Liver (tissue), 9 donors: ENCODE measurements around the gene ACOT7. TPM values are rescaled to one million over a fixed set of nuclear protein-coding genes. Genes with fewer than 3 reads are reported as not detected.
A peak's percentile ranks its signal among the peaks of the same experiment; 100 is the strongest.

Experiments used
- DNase-seq: peaks from one replicate; pipeline ENCODE4 v3.0.0-alpha.2; 2017; ENCODE audit warnings: low spot score
- H3K27ac ChIP-seq, 2 donors: one replicate each; pipeline ENCODE4 v1.7.0; 2013; ENCODE audit warnings: inconsistent platforms in 2 of 2, low read length in 2 of 2, control low read depth in 1 of 2, low read depth in 1 of 2, mild to moderate bottlenecking in 1 of 2
- H3K27me3 ChIP-seq, 4 donors: one replicate each; pipeline versions ENCODE4 v1.6.1 to v1.7.0; 2013; ENCODE audit warnings: low read length in 3 of 4, inconsistent platforms in 1 of 4, mild to moderate bottlenecking in 1 of 4, moderate library complexity in 1 of 4; ENCODE audit not compliant: control insufficient read depth in 4 of 4, insufficient read depth in 4 of 4
- H3K36me3 ChIP-seq, 4 donors: one replicate each; pipeline versions ENCODE4 v1.6.1 to v1.7.0; 2013; ENCODE audit warnings: low read length in 3 of 4, mild to moderate bottlenecking in 3 of 4, low read depth in 1 of 4, moderate library complexity in 1 of 4; ENCODE audit not compliant: control insufficient read depth in 4 of 4, insufficient read depth in 3 of 4
- H3K4me1 ChIP-seq, 4 donors: one replicate each; pipeline versions ENCODE4 v1.6.1 to v1.7.0; 2013; ENCODE audit warnings: low read length in 3 of 4, mild to moderate bottlenecking in 3 of 4, moderate library complexity in 1 of 4; ENCODE audit not compliant: control insufficient read depth in 4 of 4, insufficient read depth in 4 of 4
- H3K4me3 ChIP-seq, 3 donors: one replicate each; pipeline versions ENCODE4 v1.6.1 to v1.7.0; 2013; ENCODE audit warnings: low read length in 3 of 3, control low read depth in 1 of 3, low read depth in 1 of 3, mild to moderate bottlenecking in 1 of 3
- H3K9ac ChIP-seq, 2 donors: one replicate each; pipeline ENCODE4 v1.7.0; 2013; ENCODE audit warnings: low read length in 2 of 2, mild to moderate bottlenecking in 2 of 2, moderate library complexity in 2 of 2, control low read depth in 1 of 2, low read depth in 1 of 2
- H3K9me3 ChIP-seq, 4 donors: one replicate each; pipeline versions ENCODE4 v1.6.1 to v1.7.0; 2013; ENCODE audit warnings: low read length in 3 of 4; ENCODE audit not compliant: control insufficient read depth in 4 of 4
- EGR1 ChIP-seq, 2 donors: IDR thresholded peaks; 2 replicates each; pipeline ENCODE4 v1.6.1; 2016 to 2018; ENCODE audit warnings: antibody characterized with exemption in 2 of 2, low read depth in 2 of 2
- FOXA1 ChIP-seq: IDR thresholded peaks from 2 replicates; pipeline ENCODE4 v1.6.1; 2016; ENCODE audit warnings: antibody characterized with exemption
- FOXA2 ChIP-seq: IDR thresholded peaks from 2 replicates; pipeline ENCODE4 v1.6.1; 2016; ENCODE audit warnings: antibody characterized with exemption
- HNF4G ChIP-seq: IDR thresholded peaks from 2 replicates; pipeline ENCODE4 v1.6.1; 2016; ENCODE audit warnings: antibody characterized with exemption
- JUND ChIP-seq, 2 donors: IDR thresholded peaks; 2 replicates each; pipeline ENCODE4 v1.6.1; 2016; ENCODE audit warnings: antibody characterized with exemption in 2 of 2
- NR2F2 ChIP-seq: IDR thresholded peaks from 2 replicates; pipeline ENCODE4 v1.6.1; 2016; ENCODE audit warnings: antibody characterized with exemption
- RAD21 ChIP-seq, 2 donors: IDR thresholded peaks; 2 replicates each; pipeline ENCODE4 v1.6.1; 2016; ENCODE audit warnings: antibody characterized with exemption in 2 of 2, mild to moderate bottlenecking in 2 of 2
- RXRA ChIP-seq, 2 donors: IDR thresholded peaks; 2 replicates each; pipeline ENCODE4 v1.6.1; 2017 to 2018; ENCODE audit warnings: antibody characterized with exemption in 2 of 2, mild to moderate bottlenecking in 1 of 2
- WGBS: extraction: QIAGEN DNeasy Blood & Tissue Kit; methylation state at CpG from one replicate; pipeline ENCODE4 v1.1.7; 2013; 5-methylcytosine and 5-hydroxymethylcytosine counted together
- polyA plus RNA-seq, 2 donors: library from polyadenylated mRNA; stranded (reverse) in 1 of 2; unstranded in 1 of 2; fragments of 200-250 nt in 1 of 2; fragments of >200 nt in 1 of 2; fragmentation: Nextera tagmentation in 1 of 2; extraction: Ambion mirVana in 1 of 2; gene quantifications; one replicate each; pipeline versions ENCODE4 v1.2.1 to v1.2.3, GENCODE V29; 2013 to 2015
- total RNA-seq, 2 donors: library from RNA; depleted of rRNA; stranded (reverse); fragments of >200 nt; gene quantifications; one replicate each; pipeline ENCODE4 v1.2.3, GENCODE V29; 2014
- TF ChIP-seq, protein P1 (sequence below): IDR thresholded peaks from 2 replicates; pipeline ENCODE4 v1.6.1; 2016; ENCODE audit warnings: antibody characterized with exemption
- TF ChIP-seq, protein P2 (sequence below): fragments of 150-350 bp; IDR thresholded peaks from 2 replicates; pipeline ENCODE4 v1.5.1; 2017; ENCODE audit warnings: improper control_type of control experiment, low read depth, low read length; ENCODE audit not compliant: missing input control
- TF ChIP-seq, protein P3 (sequence below): IDR thresholded peaks from 2 replicates; pipeline ENCODE4 v1.6.1; 2016; ENCODE audit warnings: antibody characterized with exemption
- TF ChIP-seq, protein P4 (sequence below): IDR thresholded peaks from 2 replicates; pipeline ENCODE4 v1.6.1; 2016; ENCODE audit warnings: antibody characterized with exemption, mild to moderate bottlenecking
- donor health status: healthy.
- donor health status: healthy.
- donor health status: healthy.
- donor health status: healthy.
- donor health status: healthy.

Gene ACOT7
- total and polyA plus RNA-seq, 4 donors, result 8.7 to 14.4 (median 10.4) TPM

DNA sequence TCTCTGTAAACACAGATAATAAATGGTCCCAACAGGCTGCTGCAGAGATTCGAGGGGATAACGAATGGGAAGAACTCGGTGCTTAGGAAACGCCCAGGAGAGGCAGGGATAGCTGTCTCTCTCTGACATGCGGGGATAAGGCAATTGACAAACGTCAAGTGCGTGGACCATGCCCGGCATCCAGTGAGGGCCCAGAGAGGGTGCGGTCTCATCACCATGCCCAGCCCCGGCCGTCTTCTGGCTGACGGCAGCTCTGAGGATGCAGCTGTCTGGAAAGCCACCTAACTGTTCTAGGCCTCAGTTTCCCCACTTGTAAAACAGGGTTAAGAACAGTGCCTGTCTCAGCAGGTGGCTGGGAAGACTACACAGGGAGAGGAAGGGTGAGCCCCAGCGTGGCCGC lies 48.1 kb downstream of the ACOT7 start (continued):
- TF ChIP-seq, protein P1, sequence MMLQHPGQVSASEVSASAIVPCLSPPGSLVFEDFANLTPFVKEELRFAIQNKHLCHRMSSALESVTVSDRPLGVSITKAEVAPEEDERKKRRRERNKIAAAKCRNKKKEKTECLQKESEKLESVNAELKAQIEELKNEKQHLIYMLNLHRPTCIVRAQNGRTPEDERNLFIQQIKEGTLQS, result no peak

DNA sequence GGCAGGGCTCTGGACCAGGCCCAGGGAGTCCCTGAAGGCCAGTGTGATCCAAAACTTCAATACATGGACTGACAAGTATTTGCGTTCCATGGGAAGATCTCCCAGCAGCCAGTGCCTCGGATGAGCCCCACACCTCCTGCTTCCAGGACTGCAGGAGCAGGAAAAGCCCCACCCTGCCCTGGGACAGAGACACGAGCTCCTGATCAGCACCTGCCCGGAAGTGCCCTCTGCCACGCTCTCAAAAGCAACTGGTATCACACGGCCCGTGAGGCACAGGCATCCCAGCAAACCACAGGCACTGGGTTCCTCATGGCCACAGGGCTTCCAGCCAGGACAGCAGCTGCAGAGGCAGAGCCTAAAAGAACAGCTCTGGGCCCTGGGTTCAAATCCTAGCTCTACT lies 48.6 kb downstream of the ACOT7 start:
- Histone ChIP-seq H3K4me1 (peaks cover 0 to 17% (median 6%) of the 10 kb centered on the region in 4 donors), H3K36me3 (no peaks in the 10 kb centered on the region), H3K4me3 (no peak overlapping the region), H3K9ac (no peak overlapping the region), H3K27me3 (no peaks in the 10 kb centered on the region), H3K27ac (no peak overlapping the region), H3K9me3 (no peaks in the 10 kb centered on the region)
- WGBS, result 85% methylated on average over 7 of the region's 7 CpGs
- DNase-seq, result no peak
- TF ChIP-seq JUND (IDR thresholded peaks at IDR 0.05) (no peak), FOXA1 (no peak), EGR1 (IDR thresholded peaks at IDR 0.05; ENCODE audit: low read depth in 2 of 2) (no peak), FOXA2 (no peak), RXRA (IDR thresholded peaks at IDR 0.05) (no peak)
- TF ChIP-seq, protein P2, sequence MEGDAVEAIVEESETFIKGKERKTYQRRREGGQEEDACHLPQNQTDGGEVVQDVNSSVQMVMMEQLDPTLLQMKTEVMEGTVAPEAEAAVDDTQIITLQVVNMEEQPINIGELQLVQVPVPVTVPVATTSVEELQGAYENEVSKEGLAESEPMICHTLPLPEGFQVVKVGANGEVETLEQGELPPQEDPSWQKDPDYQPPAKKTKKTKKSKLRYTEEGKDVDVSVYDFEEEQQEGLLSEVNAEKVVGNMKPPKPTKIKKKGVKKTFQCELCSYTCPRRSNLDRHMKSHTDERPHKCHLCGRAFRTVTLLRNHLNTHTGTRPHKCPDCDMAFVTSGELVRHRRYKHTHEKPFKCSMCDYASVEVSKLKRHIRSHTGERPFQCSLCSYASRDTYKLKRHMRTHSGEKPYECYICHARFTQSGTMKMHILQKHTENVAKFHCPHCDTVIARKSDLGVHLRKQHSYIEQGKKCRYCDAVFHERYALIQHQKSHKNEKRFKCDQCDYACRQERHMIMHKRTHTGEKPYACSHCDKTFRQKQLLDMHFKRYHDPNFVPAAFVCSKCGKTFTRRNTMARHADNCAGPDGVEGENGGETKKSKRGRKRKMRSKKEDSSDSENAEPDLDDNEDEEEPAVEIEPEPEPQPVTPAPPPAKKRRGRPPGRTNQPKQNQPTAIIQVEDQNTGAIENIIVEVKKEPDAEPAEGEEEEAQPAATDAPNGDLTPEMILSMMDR, result no peak

DNA sequence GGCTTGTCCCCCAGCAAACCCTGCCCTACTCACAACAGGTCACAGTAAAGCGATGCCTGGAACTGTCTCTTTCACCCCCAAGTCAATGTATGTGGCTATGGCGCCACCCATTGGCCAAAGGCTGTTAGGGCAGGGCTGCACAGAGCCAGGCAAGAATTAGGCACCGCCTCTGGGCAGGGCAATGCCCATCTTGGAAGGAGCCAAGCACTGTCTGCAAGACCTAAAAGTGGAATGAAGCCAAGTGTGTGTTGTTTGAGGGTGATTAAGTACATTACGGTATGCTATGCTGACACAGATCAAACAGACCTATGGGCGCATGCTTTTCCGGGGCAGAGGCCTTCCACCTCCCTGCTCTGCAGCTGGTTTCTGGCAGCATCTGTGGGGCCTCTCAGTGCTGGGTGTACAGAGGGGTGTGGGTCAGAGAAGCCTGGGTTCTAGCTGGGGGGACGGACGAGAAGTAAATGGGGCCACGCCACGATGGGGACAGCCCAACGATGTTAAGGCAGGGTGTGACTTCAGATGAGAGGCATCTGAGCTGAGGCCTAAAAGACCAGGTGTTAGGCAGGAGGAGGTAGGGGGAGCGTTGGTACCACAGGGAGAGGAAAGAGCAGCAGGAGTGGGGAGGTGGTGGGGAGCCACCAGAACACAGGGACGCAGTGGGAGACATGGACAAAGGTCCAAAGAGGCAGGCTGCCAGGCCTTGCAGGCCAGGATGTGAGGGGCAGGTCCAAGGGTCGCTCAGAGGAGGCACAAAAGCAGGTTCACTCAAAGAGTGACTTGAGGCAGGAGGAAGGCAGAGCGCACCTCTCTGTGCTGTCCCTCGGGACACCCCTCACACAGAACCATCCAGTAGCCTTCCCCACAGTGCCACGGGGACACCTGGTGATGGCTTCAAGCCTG lies 49.8 kb downstream of the ACOT7 start:
- peaks cover 0 to 3% (median 0%) of the 10 kb centered on the region in 4 donors for H3K36me3 ChIP-seq
- TF ChIP-seq RAD21 (IDR thresholded peaks at IDR 0.05), result peak; percentile 84 to 94
- TF ChIP-seq, protein P2, result peak; percentile 78
- TF ChIP-seq, protein P1, result no peak
- no peak overlapping the region for H3K4me3 ChIP-seq
- peak; percentile 63 for DNase-seq
- no peaks in the 10 kb centered on the region for H3K9me3 ChIP-seq
- WGBS, result 75% methylated on average over 17 of the region's 17 CpGs
- H3K9ac ChIP-seq, result no peak overlapping the region
- H3K27me3 ChIP-seq, result no peaks in the 10 kb centered on the region
- peaks cover 0 to 12% (median 4%) of the 10 kb centered on the region in 4 donors for H3K4me1 ChIP-seq
- H3K27ac ChIP-seq, result no peak overlapping the region

DNA sequence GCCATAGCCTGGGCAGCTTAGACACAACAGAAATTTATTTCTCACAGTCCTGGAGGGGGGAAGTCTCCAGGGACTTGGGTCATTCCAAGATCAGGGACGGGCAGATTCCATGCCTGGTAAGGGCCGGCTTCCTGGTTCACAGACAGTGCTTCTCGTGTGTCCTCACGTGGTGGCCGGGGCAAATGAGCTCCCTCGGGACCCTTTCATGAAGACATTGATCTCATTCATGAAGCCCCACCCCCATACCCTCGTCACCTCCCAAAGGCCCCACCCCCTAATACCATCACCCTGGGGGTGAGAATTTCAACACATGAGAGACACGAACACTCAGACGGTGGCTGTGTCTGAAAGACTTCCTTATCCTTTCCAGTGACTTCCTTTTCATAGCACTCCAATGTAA lies 51.5 kb downstream of the ACOT7 start:
- 81% methylated on average over 9 of the region's 9 CpGs for WGBS
- H3K27me3 ChIP-seq, result no peaks in the 10 kb centered on the region
- no peaks in the 10 kb centered on the region for H3K9me3 ChIP-seq
- no peak overlapping the region for H3K4me3 ChIP-seq
- peaks cover 0 to 4% (median 2%) of the 10 kb centered on the region in 4 donors for H3K36me3 ChIP-seq
- H3K27ac ChIP-seq, result no peak overlapping the region
- peaks cover 0 to 6% (median 3%) of the 10 kb centered on the region in 4 donors for H3K4me1 ChIP-seq
- no peak overlapping the region for H3K9ac ChIP-seq
- DNase-seq, result no peak
- TF ChIP-seq FOXA2 (no peak), JUND (IDR thresholded peaks at IDR 0.05) (no peak), HNF4G (no peak), FOXA1 (no peak), NR2F2 (no peak)
- TF ChIP-seq, protein P3, sequence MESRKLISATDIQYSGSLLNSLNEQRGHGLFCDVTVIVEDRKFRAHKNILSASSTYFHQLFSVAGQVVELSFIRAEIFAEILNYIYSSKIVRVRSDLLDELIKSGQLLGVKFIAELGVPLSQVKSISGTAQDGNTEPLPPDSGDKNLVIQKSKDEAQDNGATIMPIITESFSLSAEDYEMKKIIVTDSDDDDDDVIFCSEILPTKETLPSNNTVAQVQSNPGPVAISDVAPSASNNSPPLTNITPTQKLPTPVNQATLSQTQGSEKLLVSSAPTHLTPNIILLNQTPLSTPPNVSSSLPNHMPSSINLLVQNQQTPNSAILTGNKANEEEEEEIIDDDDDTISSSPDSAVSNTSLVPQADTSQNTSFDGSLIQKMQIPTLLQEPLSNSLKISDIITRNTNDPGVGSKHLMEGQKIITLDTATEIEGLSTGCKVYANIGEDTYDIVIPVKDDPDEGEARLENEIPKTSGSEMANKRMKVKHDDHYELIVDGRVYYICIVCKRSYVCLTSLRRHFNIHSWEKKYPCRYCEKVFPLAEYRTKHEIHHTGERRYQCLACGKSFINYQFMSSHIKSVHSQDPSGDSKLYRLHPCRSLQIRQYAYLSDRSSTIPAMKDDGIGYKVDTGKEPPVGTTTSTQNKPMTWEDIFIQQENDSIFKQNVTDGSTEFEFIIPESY, result no peak
- TF ChIP-seq, protein P1, result no peak
- TF ChIP-seq, protein P4, sequence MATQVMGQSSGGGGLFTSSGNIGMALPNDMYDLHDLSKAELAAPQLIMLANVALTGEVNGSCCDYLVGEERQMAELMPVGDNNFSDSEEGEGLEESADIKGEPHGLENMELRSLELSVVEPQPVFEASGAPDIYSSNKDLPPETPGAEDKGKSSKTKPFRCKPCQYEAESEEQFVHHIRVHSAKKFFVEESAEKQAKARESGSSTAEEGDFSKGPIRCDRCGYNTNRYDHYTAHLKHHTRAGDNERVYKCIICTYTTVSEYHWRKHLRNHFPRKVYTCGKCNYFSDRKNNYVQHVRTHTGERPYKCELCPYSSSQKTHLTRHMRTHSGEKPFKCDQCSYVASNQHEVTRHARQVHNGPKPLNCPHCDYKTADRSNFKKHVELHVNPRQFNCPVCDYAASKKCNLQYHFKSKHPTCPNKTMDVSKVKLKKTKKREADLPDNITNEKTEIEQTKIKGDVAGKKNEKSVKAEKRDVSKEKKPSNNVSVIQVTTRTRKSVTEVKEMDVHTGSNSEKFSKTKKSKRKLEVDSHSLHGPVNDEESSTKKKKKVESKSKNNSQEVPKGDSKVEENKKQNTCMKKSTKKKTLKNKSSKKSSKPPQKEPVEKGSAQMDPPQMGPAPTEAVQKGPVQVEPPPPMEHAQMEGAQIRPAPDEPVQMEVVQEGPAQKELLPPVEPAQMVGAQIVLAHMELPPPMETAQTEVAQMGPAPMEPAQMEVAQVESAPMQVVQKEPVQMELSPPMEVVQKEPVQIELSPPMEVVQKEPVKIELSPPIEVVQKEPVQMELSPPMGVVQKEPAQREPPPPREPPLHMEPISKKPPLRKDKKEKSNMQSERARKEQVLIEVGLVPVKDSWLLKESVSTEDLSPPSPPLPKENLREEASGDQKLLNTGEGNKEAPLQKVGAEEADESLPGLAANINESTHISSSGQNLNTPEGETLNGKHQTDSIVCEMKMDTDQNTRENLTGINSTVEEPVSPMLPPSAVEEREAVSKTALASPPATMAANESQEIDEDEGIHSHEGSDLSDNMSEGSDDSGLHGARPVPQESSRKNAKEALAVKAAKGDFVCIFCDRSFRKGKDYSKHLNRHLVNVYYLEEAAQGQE, result no peak
